Measurements from ENCODE around the gene TMPRSS12.

TMPRSS12 gene

DNA sequence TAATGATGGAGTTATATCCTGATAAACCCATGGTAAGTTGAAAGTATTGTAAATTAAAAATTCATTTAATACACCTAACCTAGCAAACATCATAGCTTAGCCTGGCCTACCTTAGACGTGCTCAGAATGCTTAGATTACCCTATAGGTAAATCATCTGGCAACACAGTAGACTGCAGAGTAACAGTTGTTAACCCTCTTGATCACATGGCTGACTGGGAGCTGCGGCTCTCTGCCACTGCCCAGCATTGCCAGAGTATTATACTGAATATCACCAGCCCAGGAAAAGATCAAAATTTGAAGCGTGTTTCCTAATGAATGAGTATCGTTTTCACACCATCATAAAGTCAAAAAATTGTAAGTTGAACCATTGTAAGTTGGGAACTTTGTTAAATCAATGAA lies 17.8 kb upstream of the TMPRSS12 start:
- Histone ChIP-seq H4K20me1 (ENCODE audit: insufficient read depth, low read length) (no peaks in the 10 kb centered on the region), H2AFZ (ENCODE audit: low read length) (no peak overlapping the region), H3K4me1 (ENCODE audit: insufficient read depth, low read length, severe bottlenecking) (peaks cover 12% of the 10 kb centered on the region), H3K4me2 (ENCODE audit: low read length) (peak overlapping the region; percentile 33; the same call in 1 of the 2 replicates), H3K9ac (ENCODE audit: low read length) (peak overlapping the region; percentile 2; the same call in 1 of the 2 replicates), H3F3A (ENCODE audit: insufficient read depth, low read length) (no peaks in the 10 kb centered on the region), H3K4me3 (ENCODE audit: low read depth, low read length, poor library complexity, severe bottlenecking) (no peak overlapping the region), H3K9me3 (ENCODE audit: low read length) (no peaks in the 10 kb centered on the region), H3K27ac (ENCODE audit: low read depth, low read length, poor library complexity, severe bottlenecking) (peak overlapping the region; percentile 9), H3K9me2 (ENCODE audit: low read depth, low read length) (no peaks in the 10 kb centered on the region), H3K79me2 (ENCODE audit: insufficient read depth, low read length) (no peaks in the 10 kb centered on the region), H3K36me3 (ENCODE audit: insufficient read depth, low read length) (no peaks in the 10 kb centered on the region), H3K27me3 (ENCODE audit: insufficient read depth, low read length) (no peaks in the 10 kb centered on the region)
- no peak for TF ChIP-seq EZH2 (IDR thresholded peaks at IDR 0.05; ENCODE audit: borderline replicate concordance, low read length)
- TF ChIP-seq CTCF (IDR thresholded peaks at IDR 0.05; ENCODE audit: low read length), result no peak

DNA sequence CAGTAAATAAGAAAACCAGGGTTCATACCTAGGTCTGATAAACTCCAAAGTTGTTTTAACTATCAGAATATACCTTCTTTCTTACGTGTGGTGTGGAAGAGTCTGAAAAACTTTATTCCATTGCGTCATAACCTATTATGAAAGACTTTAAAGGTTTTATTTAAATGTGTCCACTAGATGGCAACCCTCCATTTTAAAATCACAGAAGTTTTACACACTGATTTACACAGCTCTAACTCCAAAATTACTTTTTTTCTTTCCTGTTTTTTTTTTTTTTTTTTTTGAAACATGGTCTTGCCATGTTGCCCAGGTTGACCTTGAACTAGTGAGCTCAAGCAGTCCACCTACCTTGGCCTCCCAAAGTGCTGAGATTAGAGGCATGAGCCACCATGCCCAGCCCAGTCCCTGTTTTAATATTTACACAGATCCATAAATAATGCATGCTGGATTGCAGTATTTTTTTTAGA lies 17.3 kb upstream of the TMPRSS12 start:
- no peak overlapping the region for H3K4me3 ChIP-seq (ENCODE audit: low read depth, low read length, poor library complexity, severe bottlenecking)

GRCh38 chr12:50828121-50828520 lies 14.6 kb upstream of the TMPRSS12 start:
- Histone ChIP-seq H3K27me3 (ENCODE audit: insufficient read depth, low read length) (no peaks in the 10 kb centered on the region; the same call in 1 of the 2 replicates), H3K4me2 (ENCODE audit: low read length) (no peak overlapping the region), H3K9ac (ENCODE audit: low read length) (no peak overlapping the region), H3K4me1 (ENCODE audit: insufficient read depth, low read length, severe bottlenecking) (peaks cover 12% of the 10 kb centered on the region), H3K27ac (ENCODE audit: low read depth, low read length, poor library complexity, severe bottlenecking) (no peak overlapping the region), H3K9me2 (ENCODE audit: low read depth, low read length) (no peaks in the 10 kb centered on the region), H3F3A (ENCODE audit: insufficient read depth, low read length) (no peaks in the 10 kb centered on the region), H3K4me3 (ENCODE audit: low read depth, low read length, poor library complexity, severe bottlenecking) (no peak overlapping the region), H3K79me2 (ENCODE audit: insufficient read depth, low read length) (no peaks in the 10 kb centered on the region), H2AFZ (ENCODE audit: low read length) (no peak overlapping the region), H3K9me3 (ENCODE audit: low read length) (0 out of 2 replicates have a peak, but pooled peaks cover 2% of the 10 kb centered on the region), H3K36me3 (ENCODE audit: insufficient read depth, low read length) (no peaks in the 10 kb centered on the region), H4K20me1 (ENCODE audit: insufficient read depth, low read length) (no peaks in the 10 kb centered on the region)
- TF ChIP-seq EZH2 (IDR thresholded peaks at IDR 0.05; ENCODE audit: borderline replicate concordance, low read length), result no peak
- no peak for TF ChIP-seq CTCF (IDR thresholded peaks at IDR 0.05; ENCODE audit: low read length)

More for the DNA sequence above, 17.3 kb upstream of the TMPRSS12 start:
- Histone ChIP-seq H2AFZ (ENCODE audit: low read length) (no peak overlapping the region), H3K36me3 (ENCODE audit: insufficient read depth, low read length) (no peaks in the 10 kb centered on the region), H3K9me3 (ENCODE audit: low read length) (no peaks in the 10 kb centered on the region), H3K4me1 (ENCODE audit: insufficient read depth, low read length, severe bottlenecking) (peaks cover 12% of the 10 kb centered on the region), H4K20me1 (ENCODE audit: insufficient read depth, low read length) (no peaks in the 10 kb centered on the region), H3K4me2 (ENCODE audit: low read length) (peak overlapping the region; percentile 33; the same call in 1 of the 2 replicates), H3K27me3 (ENCODE audit: insufficient read depth, low read length) (no peaks in the 10 kb centered on the region), H3K9me2 (ENCODE audit: low read depth, low read length) (no peaks in the 10 kb centered on the region), H3K9ac (ENCODE audit: low read length) (peak overlapping the region; percentile 2; the same call in 1 of the 2 replicates), H3K27ac (ENCODE audit: low read depth, low read length, poor library complexity, severe bottlenecking) (peak overlapping the region; percentile 9), H3F3A (ENCODE audit: insufficient read depth, low read length) (no peaks in the 10 kb centered on the region), H3K79me2 (ENCODE audit: insufficient read depth, low read length) (no peaks in the 10 kb centered on the region)
- TF ChIP-seq EZH2 (IDR thresholded peaks at IDR 0.05; ENCODE audit: borderline replicate concordance, low read length), result no peak
- TF ChIP-seq CTCF (IDR thresholded peaks at IDR 0.05; ENCODE audit: low read length), result peak; percentile 58

Measured in OCI-LY1 (cell line).